OCI-LY1 (cell line): ENCODE data around the gene BEND6.

Experiments
- H2AFZ ChIP-seq: fragments of 200-600 bp; sonication (generic), shearing (Covaris generic); 2 replicates; pipeline ENCODE4 v1.6.0; 2014; ENCODE audit warnings: antibody characterized with exemption, mild to moderate bottlenecking, low read length
- H3F3A ChIP-seq: fragments of 200-600 bp; sonication (generic), shearing (Covaris generic); 2 replicates; pipeline ENCODE4 v1.6.0; 2014; ENCODE audit warnings: mild to moderate bottlenecking, antibody characterized with exemption, low read length, moderate library complexity; ENCODE audit not compliant: insufficient read depth
- H3K27ac ChIP-seq: fragments of 200-600 bp; sonication (generic); 2 replicates; pipeline ENCODE4 v1.5.1; 2014; ENCODE audit warnings: low read length, mixed run types, mild to moderate bottlenecking, low read depth; ENCODE audit not compliant: poor library complexity, severe bottlenecking
- H3K27me3 ChIP-seq: fragments of 200-600 bp; sonication (generic); 2 replicates; pipeline ENCODE4 v1.6.0; 2014; ENCODE audit warnings: antibody characterized with exemption, mild to moderate bottlenecking, low read length, moderate library complexity; ENCODE audit not compliant: insufficient read depth
- H3K36me3 ChIP-seq: fragments of 200-600 bp; sonication (generic); 2 replicates; pipeline ENCODE4 v1.6.1; 2014; ENCODE audit warnings: mild to moderate bottlenecking, antibody characterized with exemption, low read length, moderate library complexity, mixed read lengths; ENCODE audit not compliant: insufficient read depth
- H3K4me1 ChIP-seq: fragments of 200-600 bp; sonication (generic); 2 replicates; pipeline ENCODE4 v1.5.1; 2014; ENCODE audit warnings: mild to moderate bottlenecking, low read length, moderate library complexity; ENCODE audit not compliant: insufficient read depth, severe bottlenecking
- H3K4me2 ChIP-seq: fragments of 200-600 bp; sonication (generic), shearing (Covaris generic); 2 replicates; pipeline ENCODE4 v1.6.1; 2014; ENCODE audit warnings: low read length
- H3K4me3 ChIP-seq: fragments of 200-600 bp; sonication (generic); 2 replicates; pipeline ENCODE4 v1.5.1; 2014; ENCODE audit warnings: low read length, low read depth, mild to moderate bottlenecking, mixed read lengths; ENCODE audit not compliant: poor library complexity, severe bottlenecking
- H3K79me2 ChIP-seq: fragments of 200-600 bp; shearing (Covaris generic); 2 replicates; pipeline ENCODE4 v1.6.1; 2016; ENCODE audit warnings: mixed run types, low read length, mixed read lengths; ENCODE audit not compliant: insufficient read depth
- H3K9ac ChIP-seq: fragments of 200-600 bp; sonication (generic), shearing (Covaris generic); 2 replicates; pipeline ENCODE4 v1.6.1; 2014; ENCODE audit warnings: mild to moderate bottlenecking, low read length, mixed read lengths
- H3K9me2 ChIP-seq: fragments of 200-600 bp; sonication (generic), shearing (Covaris generic); 2 replicates; pipeline ENCODE4 v1.6.1; 2014; ENCODE audit warnings: low read depth, mild to moderate bottlenecking, low read length, mixed read lengths
- H3K9me3 ChIP-seq: fragments of 200-600 bp; shearing (Covaris generic); 2 replicates; pipeline ENCODE4 v1.6.1; 2014; ENCODE audit warnings: low read length, mixed read lengths
- H4K20me1 ChIP-seq: fragments of 200-600 bp; sonication (generic), shearing (Covaris generic); 2 replicates; pipeline ENCODE4 v1.6.0; 2016; ENCODE audit warnings: mild to moderate bottlenecking, low read length; ENCODE audit not compliant: insufficient read depth
- EZH2 ChIP-seq: fragments of 200-600 bp; sonication (generic), shearing (Covaris generic); IDR thresholded peaks from 2 replicates; pipeline ENCODE4 v1.8.0; 2017; ENCODE audit warnings: borderline replicate concordance, mixed run types, mild to moderate bottlenecking, antibody characterized with exemption, low read length, moderate library complexity, mixed read lengths
- TF ChIP-seq, protein P1 (sequence below): fragments of 200-600 bp; sonication (generic), shearing (Covaris generic); IDR thresholded peaks from 2 replicates; pipeline ENCODE4 v1.5.1; 2017; ENCODE audit warnings: mild to moderate bottlenecking, antibody characterized with exemption, low read length, moderate library complexity, mixed read lengths

Gene BEND6

DNA sequence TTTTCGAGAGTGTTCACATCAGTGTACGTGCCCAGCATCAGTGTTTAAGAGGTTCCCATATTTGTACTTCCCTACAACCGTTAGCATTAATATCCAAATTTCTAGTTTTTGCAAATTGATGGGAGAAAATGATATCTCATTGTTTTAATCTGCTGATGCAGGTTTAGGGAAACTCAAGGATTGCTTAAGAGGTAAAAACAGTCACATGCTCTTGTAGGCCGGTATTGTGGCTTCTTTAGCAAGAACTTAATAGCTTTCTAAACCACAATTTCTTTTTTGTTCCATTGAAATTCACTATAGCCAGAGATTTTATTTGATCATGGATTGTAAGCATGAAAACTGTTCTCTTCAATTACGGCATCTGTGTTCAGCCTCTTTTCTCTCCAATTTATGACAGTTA, 29.5 kb downstream of the BEND6 start:
- no peak overlapping the region for H2AFZ ChIP-seq

DNA sequence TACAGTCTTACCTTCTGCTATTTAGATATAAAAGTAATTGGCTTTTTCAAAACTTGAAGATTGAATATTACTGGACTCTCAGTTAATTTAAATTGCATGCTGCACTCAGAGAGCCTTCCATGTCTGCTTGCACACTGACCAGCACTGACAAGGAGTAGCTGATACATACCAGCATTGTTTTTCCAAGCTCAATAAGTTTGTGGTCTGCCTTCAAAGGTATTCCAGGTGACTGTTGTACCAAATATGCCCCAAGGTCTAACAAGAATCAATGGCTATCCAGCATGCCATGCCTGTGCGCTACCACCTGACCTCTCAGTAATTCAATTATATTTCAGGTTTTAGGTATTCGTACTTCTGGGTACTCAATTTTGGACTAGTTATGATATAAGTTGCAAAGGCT, 30.0 kb downstream of the BEND6 start:
- no peak overlapping the region for H3K27ac ChIP-seq
- H3K9ac ChIP-seq = no peak overlapping the region
- no peaks in the 10 kb centered on the region for H3F3A ChIP-seq
- no peak overlapping the region for H2AFZ ChIP-seq
- no peaks in the 10 kb centered on the region for H3K9me3 ChIP-seq
- no peaks in the 10 kb centered on the region for H3K79me2 ChIP-seq
- no peaks in the 10 kb centered on the region for H3K27me3 ChIP-seq
- H3K4me1 ChIP-seq = no peaks in the 10 kb centered on the region
- TF ChIP-seq, protein P1, sequence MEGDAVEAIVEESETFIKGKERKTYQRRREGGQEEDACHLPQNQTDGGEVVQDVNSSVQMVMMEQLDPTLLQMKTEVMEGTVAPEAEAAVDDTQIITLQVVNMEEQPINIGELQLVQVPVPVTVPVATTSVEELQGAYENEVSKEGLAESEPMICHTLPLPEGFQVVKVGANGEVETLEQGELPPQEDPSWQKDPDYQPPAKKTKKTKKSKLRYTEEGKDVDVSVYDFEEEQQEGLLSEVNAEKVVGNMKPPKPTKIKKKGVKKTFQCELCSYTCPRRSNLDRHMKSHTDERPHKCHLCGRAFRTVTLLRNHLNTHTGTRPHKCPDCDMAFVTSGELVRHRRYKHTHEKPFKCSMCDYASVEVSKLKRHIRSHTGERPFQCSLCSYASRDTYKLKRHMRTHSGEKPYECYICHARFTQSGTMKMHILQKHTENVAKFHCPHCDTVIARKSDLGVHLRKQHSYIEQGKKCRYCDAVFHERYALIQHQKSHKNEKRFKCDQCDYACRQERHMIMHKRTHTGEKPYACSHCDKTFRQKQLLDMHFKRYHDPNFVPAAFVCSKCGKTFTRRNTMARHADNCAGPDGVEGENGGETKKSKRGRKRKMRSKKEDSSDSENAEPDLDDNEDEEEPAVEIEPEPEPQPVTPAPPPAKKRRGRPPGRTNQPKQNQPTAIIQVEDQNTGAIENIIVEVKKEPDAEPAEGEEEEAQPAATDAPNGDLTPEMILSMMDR = no peak
- no peaks in the 10 kb centered on the region for H3K36me3 ChIP-seq
- no peak overlapping the region for H3K4me3 ChIP-seq
- no peaks in the 10 kb centered on the region for H3K9me2 ChIP-seq
- no peak overlapping the region for H3K4me2 ChIP-seq
- no peaks in the 10 kb centered on the region for H4K20me1 ChIP-seq

More for the DNA sequence above, 29.5 kb downstream of the BEND6 start:
- H3K79me2 ChIP-seq = no peaks in the 10 kb centered on the region
- TF ChIP-seq EZH2 = no peak
- TF ChIP-seq, protein P1 = no peak
- no peaks in the 10 kb centered on the region for H3K36me3 ChIP-seq
- H3K4me3 ChIP-seq = no peak overlapping the region
- no peak overlapping the region for H3K9ac ChIP-seq
- H3K4me1 ChIP-seq = no peaks in the 10 kb centered on the region
- no peak overlapping the region for H3K4me2 ChIP-seq
- H3K27me3 ChIP-seq = no peaks in the 10 kb centered on the region
- no peaks in the 10 kb centered on the region for H3K9me3 ChIP-seq
- H4K20me1 ChIP-seq = no peaks in the 10 kb centered on the region
- no peaks in the 10 kb centered on the region for H3F3A ChIP-seq
- H3K9me2 ChIP-seq = no peaks in the 10 kb centered on the region
- H3K27ac ChIP-seq = no peak overlapping the region

DNA sequence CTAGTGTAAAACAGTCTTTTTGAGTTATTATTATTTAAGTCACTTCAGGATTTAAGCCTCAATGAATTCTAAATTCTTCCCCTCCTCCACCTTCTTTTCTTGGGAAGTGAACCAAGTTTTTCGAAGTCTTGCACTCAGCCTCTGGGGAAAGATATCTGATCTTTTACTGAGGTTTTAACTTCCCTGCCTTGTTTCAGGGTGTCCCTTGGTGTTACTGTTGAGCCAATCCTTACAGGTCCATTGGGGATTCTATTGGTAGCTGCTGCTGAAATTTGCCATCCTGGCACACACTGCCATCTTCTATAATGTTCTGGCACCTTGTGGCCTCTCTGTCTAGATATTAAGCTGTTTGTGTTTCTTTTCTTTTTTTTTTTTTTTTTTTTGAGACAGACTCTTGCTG, 31.7 kb downstream of the BEND6 start:
- no peak overlapping the region for H3K27ac ChIP-seq
- H3K79me2 ChIP-seq = no peaks in the 10 kb centered on the region
- H3F3A ChIP-seq = no peaks in the 10 kb centered on the region
- no peak overlapping the region for H3K4me2 ChIP-seq
- no peaks in the 10 kb centered on the region for H4K20me1 ChIP-seq
- TF ChIP-seq, protein P1 = no peak
- no peak for TF ChIP-seq EZH2
- no peaks in the 10 kb centered on the region for H3K36me3 ChIP-seq
- H3K9me2 ChIP-seq = no peaks in the 10 kb centered on the region
- no peak overlapping the region for H2AFZ ChIP-seq
- H3K4me1 ChIP-seq = no peaks in the 10 kb centered on the region
- no peak overlapping the region for H3K9ac ChIP-seq
- H3K27me3 ChIP-seq = no peaks in the 10 kb centered on the region
- no peak overlapping the region for H3K4me3 ChIP-seq
- no peaks in the 10 kb centered on the region for H3K9me3 ChIP-seq
